HG03175 (cell line): Measurements from ENCODE around the gene PDE4DIP.
"Not testable (repeated sequence)": the region's sequence is repeated elsewhere in the genome, so short reads cannot be mapped to it uniquely, and the experiment has no call there.

Source experiments
- ATAC-seq: cut with Tn5 transposase; IDR thresholded peaks from one replicate; pipeline ENCODE4 v1.9.1; 2021; ENCODE audit warnings: mild to moderate bottlenecking, moderate library complexity; ENCODE audit not compliant: unreplicated experiment

The PDE4DIP gene

DNA sequence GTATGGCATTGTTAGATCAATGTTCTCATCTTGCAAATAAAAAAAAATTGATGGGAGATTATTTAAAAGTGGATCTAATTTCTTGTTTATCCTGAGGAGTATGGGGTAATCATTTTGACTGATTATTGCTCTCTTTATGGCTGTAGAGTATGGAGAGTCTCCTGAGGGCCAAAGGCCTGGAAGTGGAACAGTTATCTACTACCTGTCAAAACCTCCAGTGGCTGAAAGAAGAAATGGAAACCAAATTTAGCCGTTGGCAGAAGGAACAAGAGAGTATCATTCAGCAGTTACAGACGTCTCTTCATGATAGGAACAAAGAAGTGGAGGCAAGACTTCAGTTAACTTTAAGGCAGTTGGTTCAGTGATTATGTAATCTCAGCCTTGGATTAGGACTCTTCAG is 123.4 kb downstream of the PDE4DIP start:
- not testable (repeated sequence) for ATAC-seq

DNA sequence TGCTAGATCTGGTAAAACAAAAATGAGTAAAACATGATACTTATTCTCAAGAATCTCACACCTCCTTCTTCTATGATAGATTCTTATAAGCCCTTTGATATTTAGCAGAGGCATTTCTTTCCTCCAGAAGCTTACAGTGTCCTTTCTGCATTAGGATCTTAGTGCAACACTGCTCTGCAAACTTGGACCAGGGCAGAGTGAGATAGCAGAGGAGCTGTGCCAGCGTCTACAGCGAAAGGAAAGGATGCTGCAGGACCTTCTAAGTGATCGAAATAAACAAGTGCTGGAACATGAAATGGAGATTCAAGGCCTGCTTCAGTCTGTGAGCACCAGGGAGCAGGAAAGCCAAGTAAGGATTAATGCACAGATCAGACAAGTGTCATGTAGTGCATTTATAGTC is 124.5 kb downstream of the PDE4DIP start:
- not testable (repeated sequence) for ATAC-seq

DNA sequence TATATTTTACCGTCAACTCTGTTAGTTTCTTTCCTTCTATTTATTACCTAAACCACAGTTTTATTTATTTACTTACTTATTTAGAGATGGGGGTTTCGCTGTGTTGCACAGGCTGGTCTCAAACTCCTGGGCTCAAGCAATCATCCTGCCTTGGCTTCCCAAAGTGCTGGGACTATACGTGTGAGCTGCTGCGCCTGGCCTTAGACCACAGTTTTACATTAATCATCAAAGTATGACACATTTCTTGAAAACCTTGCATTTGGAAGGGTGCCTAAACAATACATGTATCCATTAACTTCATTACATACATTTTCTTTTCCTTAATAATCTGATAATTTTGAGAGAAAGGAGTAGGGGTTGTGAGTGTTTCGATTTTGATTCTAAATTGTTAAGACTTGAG is 124.9 kb downstream of the PDE4DIP start:
- ATAC-seq = not testable (repeated sequence)

DNA sequence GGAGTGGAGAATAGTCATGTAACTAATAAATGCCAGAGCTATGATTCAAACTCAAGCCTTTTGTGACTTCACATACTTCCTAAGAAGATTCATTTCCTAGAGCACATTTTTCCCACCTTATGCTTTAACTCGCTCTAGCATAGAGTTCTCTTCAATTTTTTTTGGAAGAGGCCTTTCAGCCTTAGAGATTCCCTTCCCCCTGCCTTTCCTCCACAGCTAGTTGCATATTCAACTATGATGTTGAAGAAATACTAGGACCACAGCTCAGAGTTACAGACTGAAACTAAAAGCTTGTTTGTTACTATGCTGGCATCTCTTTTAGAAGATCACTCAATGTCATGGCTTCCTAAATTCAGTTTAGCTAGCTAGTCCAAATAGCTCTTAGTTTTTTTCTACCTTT is 131.2 kb downstream of the PDE4DIP start:
- not testable (repeated sequence) for ATAC-seq

GRCh38 chr1:148975866-148976537 is 131.8 kb downstream of the PDE4DIP start:
- not testable (repeated sequence) for ATAC-seq

DNA sequence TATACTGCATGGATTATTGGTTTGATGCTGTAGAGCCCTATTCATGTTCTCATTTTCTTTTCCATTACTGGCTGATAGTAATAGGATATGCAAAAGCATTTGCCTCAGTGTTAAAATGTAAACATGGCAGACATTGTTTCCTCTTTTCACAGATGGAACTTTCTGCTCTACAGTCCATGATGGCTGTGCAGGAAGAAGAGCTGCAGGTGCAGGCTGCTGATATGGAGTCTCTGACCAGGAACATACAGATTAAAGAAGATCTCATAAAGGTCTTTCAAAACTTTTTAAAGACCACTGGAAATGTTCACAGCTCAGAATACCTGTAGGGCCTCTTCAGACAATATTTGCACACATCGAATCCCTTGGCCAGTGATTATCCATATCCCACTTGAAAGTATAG is 133.6 kb downstream of the PDE4DIP start:
- not testable (repeated sequence) for ATAC-seq

GRCh38 chr1:148989378-148989777 is 145.2 kb downstream of the PDE4DIP start:
- not testable (repeated sequence) for ATAC-seq

DNA sequence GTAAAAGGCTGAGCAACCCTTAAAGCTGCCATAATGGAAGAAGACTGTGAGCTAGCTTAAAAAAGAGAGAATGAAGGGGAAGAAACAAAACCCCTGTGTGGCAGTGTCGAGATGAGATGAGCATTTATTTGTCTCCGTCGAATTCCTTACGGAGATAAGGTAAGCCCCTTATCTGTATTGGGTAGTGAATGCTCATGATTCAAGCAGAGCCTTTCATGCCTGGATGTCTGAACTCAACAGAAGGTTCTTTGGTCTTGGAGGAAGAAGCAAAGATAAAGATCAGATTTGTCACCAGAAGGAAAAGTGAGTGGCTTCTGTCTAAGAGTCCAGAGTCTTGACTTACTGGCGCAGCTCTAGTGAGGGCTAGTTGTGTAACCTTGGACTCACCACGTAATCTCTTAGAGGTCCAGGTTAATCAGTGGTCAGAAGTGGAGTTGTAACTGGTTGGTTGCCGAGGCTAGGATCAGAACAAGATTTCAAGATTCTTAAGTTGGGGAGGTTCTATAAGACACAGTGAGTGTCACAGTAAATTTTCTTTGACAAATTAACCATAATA is 146.1 kb downstream of the PDE4DIP start:
- not testable (repeated sequence) for ATAC-seq

GRCh38 chr1:148991818-148992217 is 147.6 kb downstream of the PDE4DIP start:
- ATAC-seq = not testable (repeated sequence)

DNA sequence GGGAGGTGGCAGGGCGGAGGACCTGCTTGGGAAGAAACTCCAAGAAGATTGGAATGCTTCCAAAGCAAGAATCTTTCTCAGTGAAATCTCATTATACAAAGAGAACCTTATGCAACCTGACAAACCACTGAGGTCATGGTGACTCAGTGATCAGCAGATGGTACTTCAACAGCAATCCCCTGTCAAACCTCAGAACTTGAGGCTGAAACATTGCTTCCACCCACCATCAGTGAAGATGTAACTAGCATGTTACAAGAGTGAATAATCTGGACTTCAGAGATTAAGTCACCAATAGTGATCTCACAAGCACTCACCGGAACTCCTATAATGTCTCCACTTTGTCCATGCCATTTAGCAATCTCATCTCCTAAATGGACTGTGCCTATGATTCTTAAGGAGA is 148.1 kb downstream of the PDE4DIP start:
- not testable (repeated sequence) for ATAC-seq

GRCh38 chr1:148996449-148997224 is 152.4 kb downstream of the PDE4DIP start:
- ATAC-seq = not testable (repeated sequence)

DNA sequence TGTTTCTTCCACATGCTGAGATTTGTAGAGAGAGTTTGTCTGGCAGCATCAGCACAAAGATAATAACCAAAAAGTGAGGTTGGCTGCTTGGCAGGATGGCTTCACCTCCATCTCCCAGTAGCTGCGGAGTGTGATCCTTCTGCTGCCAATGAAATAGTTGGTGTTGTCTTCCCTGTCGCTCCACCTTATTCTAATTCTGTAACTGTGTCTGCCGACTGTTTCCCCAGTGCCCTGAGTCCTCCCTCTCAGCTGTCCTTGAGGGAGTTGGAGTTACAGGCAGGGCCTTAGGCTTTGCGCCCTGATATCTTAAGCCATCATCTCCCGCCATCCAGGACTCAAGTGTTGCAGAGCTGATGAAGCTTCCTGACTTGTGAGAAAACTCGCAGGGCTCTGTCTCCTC is 153.2 kb downstream of the PDE4DIP start:
- not testable (repeated sequence) for ATAC-seq

GRCh38 chr1:149002664-149003063 is 158.4 kb downstream of the PDE4DIP start:
- not testable (repeated sequence) for ATAC-seq

- ATAC-seq = not testable (repeated sequence)
Observed at GRCh38 chr1:149008326-149008725, 164.1 kb downstream of the PDE4DIP start.

GRCh38 chr1:149008769-149009168 is 164.5 kb downstream of the PDE4DIP start:
- ATAC-seq = not testable (repeated sequence)

DNA sequence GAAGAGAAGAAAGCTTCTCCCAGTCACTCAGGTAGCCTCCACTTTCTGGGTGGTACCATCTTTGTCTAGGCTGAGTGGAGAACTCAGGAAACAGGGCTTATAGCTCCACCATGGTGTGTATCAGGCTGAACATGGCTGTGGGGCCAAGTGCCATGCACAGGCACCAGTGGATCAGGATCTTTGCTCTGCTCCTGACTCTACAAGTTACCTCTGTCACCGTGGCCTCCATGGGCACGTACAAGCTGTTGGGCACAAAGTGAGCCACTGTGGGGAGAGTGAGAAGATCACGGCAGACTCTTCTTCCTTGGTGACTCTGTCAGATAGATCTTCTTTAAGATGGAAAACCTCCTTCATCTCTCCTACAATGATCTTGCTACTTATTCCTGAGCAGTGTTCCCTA is 165.5 kb downstream of the PDE4DIP start:
- not testable (repeated sequence) for ATAC-seq

DNA sequence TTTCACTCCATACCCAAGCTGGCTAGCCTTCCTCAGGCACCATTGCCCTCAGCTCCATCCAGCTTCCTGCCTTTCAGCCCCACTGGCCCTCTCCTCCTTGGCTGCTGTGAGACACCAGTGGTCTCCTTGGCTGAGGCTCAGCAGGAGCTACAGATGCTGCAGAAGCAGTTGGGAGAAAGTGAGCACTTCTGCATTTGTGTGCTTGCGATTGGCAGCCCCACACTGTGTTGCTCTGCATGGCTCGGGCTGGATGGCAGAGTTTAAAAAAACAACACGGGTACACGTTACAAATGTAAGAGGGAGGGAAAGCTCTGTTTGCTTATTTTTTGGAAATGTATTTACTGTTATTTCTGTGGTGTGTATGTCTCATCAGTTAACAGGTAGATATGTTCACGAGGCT is 168.4 kb downstream of the PDE4DIP start:
- not testable (repeated sequence) for ATAC-seq

- ATAC-seq = not testable (repeated sequence)
Observed at GRCh38 chr1:149013513-149013912, 169.3 kb downstream of the PDE4DIP start.

DNA sequence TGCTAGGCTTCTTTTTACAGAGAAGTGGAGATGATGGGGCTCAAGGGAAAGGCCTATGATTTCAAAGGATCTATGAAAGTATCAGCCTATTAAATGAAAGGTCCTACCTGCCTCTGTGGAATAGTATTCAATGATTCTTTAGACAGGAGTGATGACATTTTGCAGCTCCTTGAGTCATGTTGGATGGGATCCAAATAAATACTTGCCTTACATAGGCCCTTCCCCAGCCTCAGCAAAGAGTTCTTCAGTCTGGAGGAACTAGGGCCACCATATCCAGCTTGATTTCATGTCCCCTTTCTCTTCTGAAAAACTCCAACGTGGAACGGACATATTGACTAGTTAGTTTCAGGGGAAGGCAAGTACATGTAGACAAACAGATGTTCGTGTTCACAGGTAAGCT is 171.3 kb downstream of the PDE4DIP start:
- not testable (repeated sequence) for ATAC-seq

DNA sequence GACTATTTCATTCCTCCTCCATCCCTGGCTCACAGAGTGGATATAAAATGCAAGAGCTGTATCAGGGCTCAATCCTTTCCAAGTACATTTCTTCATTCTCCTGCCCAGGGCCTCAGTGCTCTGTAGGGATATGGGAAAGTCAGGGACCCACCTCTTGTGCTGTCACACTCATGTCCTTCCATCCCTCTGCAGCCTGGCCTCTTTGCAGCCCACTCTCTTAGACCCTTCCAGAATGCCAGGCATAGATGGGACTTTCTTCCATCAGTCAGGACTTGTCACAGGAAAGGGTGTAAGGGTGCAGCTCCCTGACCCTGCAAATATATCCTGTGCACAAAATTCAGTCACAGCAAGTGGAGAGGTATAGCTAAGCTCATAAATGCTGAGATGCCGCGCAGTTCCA is 172.4 kb downstream of the PDE4DIP start:
- not testable (repeated sequence) for ATAC-seq

DNA sequence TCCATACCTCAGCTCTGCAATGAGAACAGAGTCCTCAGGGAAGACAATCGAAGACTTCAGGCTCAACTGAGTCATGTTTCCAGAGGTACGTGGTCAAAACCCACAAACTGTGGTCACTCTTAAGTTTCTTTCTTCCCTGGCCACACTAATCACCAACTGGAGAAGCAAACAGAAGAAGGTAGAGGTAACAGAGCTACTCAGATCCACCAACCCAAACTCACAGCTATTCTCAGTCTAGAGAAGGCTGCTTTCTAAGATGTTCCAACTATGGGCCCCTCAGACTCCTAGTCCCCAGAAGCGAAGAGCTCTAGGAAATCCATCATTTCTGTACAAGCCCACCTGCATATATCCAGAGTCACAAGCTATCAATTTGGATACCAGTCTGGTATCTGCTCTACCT is 174.3 kb downstream of the PDE4DIP start:
- ATAC-seq = not testable (repeated sequence)

DNA sequence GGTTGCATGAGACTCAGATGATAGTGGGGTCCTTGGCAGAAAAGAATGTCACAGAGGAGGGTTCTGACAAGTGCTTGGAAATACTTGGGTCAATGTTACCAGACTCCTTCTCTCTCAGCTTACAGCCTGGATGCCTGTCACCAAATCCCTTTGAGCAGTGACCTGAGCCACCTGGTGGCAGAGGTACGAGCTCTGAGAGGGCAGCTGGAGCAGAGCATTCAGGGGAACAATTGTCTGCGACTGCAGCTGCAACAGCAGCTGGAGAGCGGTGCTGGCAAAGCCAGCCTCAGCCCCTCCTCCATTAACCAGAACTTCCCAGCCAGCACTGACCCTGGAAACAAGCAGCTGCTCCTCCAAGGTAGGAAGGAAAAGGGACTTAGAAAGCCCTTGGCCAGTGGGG is 180.1 kb downstream of the PDE4DIP start:
- not testable (repeated sequence) for ATAC-seq
